ENCODE results near the gene GLRX3. TPM values are rescaled to one million over a fixed set of nuclear protein-coding genes. Genes with fewer than 3 reads are reported as not detected.
"Not testable (repeated sequence)": the region's sequence is repeated elsewhere in the genome, so short reads cannot be mapped to it uniquely, and the experiment has no call there.

GLRX3 gene
- total and polyA plus RNA-seq, 2 donors (not counting 1 experiment from before 2014, with no cell fraction given) = 26.9 to 45.4 TPM

DNA sequence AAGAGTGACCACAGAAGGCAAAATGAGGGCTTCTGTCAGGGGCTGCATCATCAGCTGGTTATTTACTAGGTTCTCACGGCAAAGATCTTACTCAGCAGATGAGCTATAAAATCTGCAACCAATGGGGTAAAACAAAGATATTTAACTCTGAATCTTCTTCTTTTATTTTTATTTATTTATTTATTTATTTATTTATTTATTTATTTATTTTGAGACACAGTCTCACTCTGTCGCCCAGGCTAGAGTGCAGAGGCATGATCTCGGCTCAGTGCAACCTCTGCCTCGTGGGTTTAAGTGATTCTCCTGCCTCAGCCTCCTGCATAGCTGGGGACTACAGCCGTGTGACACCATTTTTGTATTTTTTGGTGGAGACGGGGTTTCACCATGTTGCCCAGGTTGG lies 36.8 kb upstream of the GLRX3 start:
- Histone ChIP-seq H3K79me2 (ENCODE audit: control insufficient read depth, insufficient read depth, low read length) (no peaks in the 10 kb centered on the region), H3K27ac (ENCODE audit: low read length in 2 of 2) (no peak overlapping the region), H4K20me1 (ENCODE audit: control insufficient read depth, insufficient read depth, low read length, poor library complexity, severe bottlenecking) (no peaks in the 10 kb centered on the region), H3K4me2 (replicated peaks; ENCODE audit: low read depth, low read length, poor library complexity, severe bottlenecking) (no peak overlapping the region), H3K9me3 (ENCODE audit: control extremely low read depth in 1 of 3, control insufficient read depth in 2 of 3, insufficient read depth in 1 of 3, low read length in 2 of 3) (no peaks in the 10 kb centered on the region), H3K4me3 (ENCODE audit: control extremely low read depth in 1 of 5, extremely low read depth in 1 of 5, insufficient read depth in 1 of 5, low read depth in 2 of 5, low read length in 4 of 5) (no peak overlapping the region), H3K27me3 (replicated peaks in 1 of 4; ENCODE audit: control extremely low read depth in 1 of 4, control insufficient read depth in 3 of 4, insufficient read depth in 4 of 4, low read length in 3 of 4) (no peaks in the 10 kb centered on the region), H3K4me1 (ENCODE audit: control insufficient read depth in 2 of 2, insufficient read depth in 2 of 2, low read length in 2 of 2) (no peaks in the 10 kb centered on the region), H2AFZ (ENCODE audit: insufficient read depth, low read depth, low read length, poor library complexity, severe bottlenecking) (no peak overlapping the region), H3K36me3 (replicated peaks in 1 of 2; ENCODE audit: control extremely low read depth in 1 of 2, control insufficient read depth in 1 of 2, extremely low read depth in 1 of 2, insufficient read depth in 2 of 2, low read length in 1 of 2) (no peaks in the 10 kb centered on the region), H3K9ac (ENCODE audit: low read length) (no peak overlapping the region)
- DNase-seq (no peak), ATAC-seq (ENCODE audit: low read depth) (no peak)
- Mint-ChIP-seq H3K27ac (no peak overlapping the region), H3K27me3 (no peaks in the 10 kb centered on the region), H3K4me3 (no peak overlapping the region), H3K9me3 (ENCODE audit: insufficient read depth) (no peaks in the 10 kb centered on the region), H3K4me1 (no peaks in the 10 kb centered on the region)
- WGBS (ENCODE audit: insufficient coverage) = 100% methylated on average over 4 of the region's 6 CpGs
- ChIA-PET CTCF (no interaction called here), POLR2A (no interaction called here)
- intact Hi-C loops (cut with micrococcal nuclease) = no loop called here
- TF ChIP-seq EZH2 (IDR thresholded peaks at IDR 0.05; ENCODE audit: borderline replicate concordance, insufficient read depth, low read depth, low read length, poor library complexity, severe bottlenecking) = no peak
- TF ChIP-seq, protein P1, sequence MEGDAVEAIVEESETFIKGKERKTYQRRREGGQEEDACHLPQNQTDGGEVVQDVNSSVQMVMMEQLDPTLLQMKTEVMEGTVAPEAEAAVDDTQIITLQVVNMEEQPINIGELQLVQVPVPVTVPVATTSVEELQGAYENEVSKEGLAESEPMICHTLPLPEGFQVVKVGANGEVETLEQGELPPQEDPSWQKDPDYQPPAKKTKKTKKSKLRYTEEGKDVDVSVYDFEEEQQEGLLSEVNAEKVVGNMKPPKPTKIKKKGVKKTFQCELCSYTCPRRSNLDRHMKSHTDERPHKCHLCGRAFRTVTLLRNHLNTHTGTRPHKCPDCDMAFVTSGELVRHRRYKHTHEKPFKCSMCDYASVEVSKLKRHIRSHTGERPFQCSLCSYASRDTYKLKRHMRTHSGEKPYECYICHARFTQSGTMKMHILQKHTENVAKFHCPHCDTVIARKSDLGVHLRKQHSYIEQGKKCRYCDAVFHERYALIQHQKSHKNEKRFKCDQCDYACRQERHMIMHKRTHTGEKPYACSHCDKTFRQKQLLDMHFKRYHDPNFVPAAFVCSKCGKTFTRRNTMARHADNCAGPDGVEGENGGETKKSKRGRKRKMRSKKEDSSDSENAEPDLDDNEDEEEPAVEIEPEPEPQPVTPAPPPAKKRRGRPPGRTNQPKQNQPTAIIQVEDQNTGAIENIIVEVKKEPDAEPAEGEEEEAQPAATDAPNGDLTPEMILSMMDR (IDR thresholded peaks at IDR 0.05) = no peak

DNA sequence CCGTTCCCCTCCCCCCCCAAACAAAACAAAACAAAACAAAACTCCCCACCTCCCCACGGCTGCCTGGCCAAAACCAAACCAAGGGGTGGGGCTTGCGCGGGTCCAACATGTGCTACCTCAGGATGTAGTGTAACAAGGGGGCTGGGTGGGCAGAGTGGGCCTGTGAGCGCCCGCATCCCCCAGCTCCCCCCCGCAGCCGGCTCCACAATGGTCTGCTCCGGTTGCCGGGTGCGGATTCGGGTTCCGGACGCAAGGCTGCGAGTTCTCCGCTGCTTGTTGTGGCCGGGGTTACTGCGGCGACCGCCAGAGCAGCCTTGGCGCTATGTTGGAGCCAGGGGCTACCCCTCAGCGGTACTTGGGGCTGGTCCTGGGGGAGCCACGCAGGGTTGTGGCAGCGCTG lies 30.5 kb upstream of the GLRX3 start:
- no peak overlapping the region for H3K27ac Mint-ChIP-seq
- ATAC-seq (ENCODE audit: low read depth) = no peak
- intact Hi-C loops (cut with micrococcal nuclease) = no loop called here

DNA sequence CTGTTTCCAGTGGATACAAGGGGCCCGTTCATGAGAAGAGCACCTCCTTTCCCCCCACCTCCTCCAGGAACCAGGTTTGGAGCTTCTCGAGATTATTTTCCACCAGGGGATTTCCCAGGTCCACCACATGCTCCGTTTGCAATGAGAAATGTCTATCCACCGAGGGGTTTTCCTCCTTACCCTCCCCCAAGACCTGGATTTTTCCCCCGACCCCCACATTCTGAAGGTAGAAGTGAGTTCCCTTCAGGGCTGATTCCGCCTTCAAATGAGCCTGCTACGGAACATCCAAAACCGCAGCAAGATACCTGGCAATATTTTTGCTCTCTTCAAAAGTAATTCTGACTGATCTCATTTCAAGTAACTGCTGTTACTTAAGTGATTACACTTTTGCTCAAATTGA lies 28.0 kb upstream of the GLRX3 start:
- H3K27ac ChIP-seq (ENCODE audit: low read length in 2 of 2); H3K9ac ChIP-seq (ENCODE audit: low read length); H3K36me3 ChIP-seq (replicated peaks in 1 of 2; ENCODE audit: control extremely low read depth in 1 of 2, control insufficient read depth in 1 of 2, extremely low read depth in 1 of 2, insufficient read depth in 2 of 2, low read length in 1 of 2); intact Hi-C loops (cut with micrococcal nuclease); H3K4me3 ChIP-seq (ENCODE audit: control extremely low read depth in 1 of 5, extremely low read depth in 1 of 5, insufficient read depth in 1 of 5, low read depth in 2 of 5, low read length in 4 of 5); ATAC-seq (ENCODE audit: low read depth); H3K27me3 ChIP-seq (replicated peaks in 1 of 4; ENCODE audit: control extremely low read depth in 1 of 4, control insufficient read depth in 3 of 4, insufficient read depth in 4 of 4, low read length in 3 of 4); H3K27me3 Mint-ChIP-seq; H3K9me3 Mint-ChIP-seq (ENCODE audit: insufficient read depth); H3K4me2 ChIP-seq (replicated peaks; ENCODE audit: low read depth, low read length, poor library complexity, severe bottlenecking); POLR2A ChIA-PET; H3K9me3 ChIP-seq (ENCODE audit: control extremely low read depth in 1 of 3, control insufficient read depth in 2 of 3, insufficient read depth in 1 of 3, low read length in 2 of 3); H2AFZ ChIP-seq (ENCODE audit: insufficient read depth, low read depth, low read length, poor library complexity, severe bottlenecking); H3K27ac Mint-ChIP-seq; H4K20me1 ChIP-seq (ENCODE audit: control insufficient read depth, insufficient read depth, low read length, poor library complexity, severe bottlenecking); H3K4me3 Mint-ChIP-seq; DNase-seq: not testable (repeated sequence)
- 62% methylated on average over 3 of the region's 8 CpGs for WGBS (ENCODE audit: insufficient coverage)
- peaks cover 42% of the 10 kb centered on the region for H3K4me1 Mint-ChIP-seq
- H3K4me1 ChIP-seq (ENCODE audit: control insufficient read depth in 2 of 2, insufficient read depth in 2 of 2, low read length in 2 of 2) = peaks cover 21 to 23% of the 10 kb centered on the region in 2 donors
- H3K79me2 ChIP-seq (ENCODE audit: control insufficient read depth, insufficient read depth, low read length) = peaks cover 11% of the 10 kb centered on the region
- CTCF ChIA-PET = interaction anchor here (4.1 kb wide), 1 partner anchor 21 kb away, joined by 49 read pairs; no protein-coding TSS in a partner anchor

More for the DNA sequence above, 30.5 kb upstream of the GLRX3 start:
- Mint-ChIP-seq H3K27me3 (no peaks in the 10 kb centered on the region), H3K4me3 (no peak overlapping the region), H3K9me3 (ENCODE audit: insufficient read depth) (no peaks in the 10 kb centered on the region), H3K4me1 (peaks cover 30% of the 10 kb centered on the region)
- POLR2A ChIA-PET = no interaction called here
- WGBS (ENCODE audit: insufficient coverage) = 98% methylated on average over 22 of the region's 24 CpGs
- Histone ChIP-seq H4K20me1 (ENCODE audit: control insufficient read depth, insufficient read depth, low read length, poor library complexity, severe bottlenecking) (peaks cover 10% of the 10 kb centered on the region), H3K27me3 (replicated peaks in 1 of 4; ENCODE audit: control extremely low read depth in 1 of 4, control insufficient read depth in 3 of 4, insufficient read depth in 4 of 4, low read length in 3 of 4) (no peaks in the 10 kb centered on the region), H3K27ac (ENCODE audit: low read length in 2 of 2) (no peak overlapping the region), H3K4me3 (ENCODE audit: control extremely low read depth in 1 of 5, extremely low read depth in 1 of 5, insufficient read depth in 1 of 5, low read depth in 2 of 5, low read length in 4 of 5) (no peak overlapping the region), H3K4me2 (replicated peaks; ENCODE audit: low read depth, low read length, poor library complexity, severe bottlenecking) (no peak overlapping the region), H3K9ac (ENCODE audit: low read length) (no peak overlapping the region), H2AFZ (ENCODE audit: insufficient read depth, low read depth, low read length, poor library complexity, severe bottlenecking) (no peak overlapping the region), H3K4me1 (ENCODE audit: control insufficient read depth in 2 of 2, insufficient read depth in 2 of 2, low read length in 2 of 2) (peaks cover 14 to 16% of the 10 kb centered on the region in 2 donors), H3K9me3 (ENCODE audit: control extremely low read depth in 1 of 3, control insufficient read depth in 2 of 3, insufficient read depth in 1 of 3, low read length in 2 of 3) (no peaks in the 10 kb centered on the region), H3K79me2 (ENCODE audit: control insufficient read depth, insufficient read depth, low read length) (peaks cover 11% of the 10 kb centered on the region), H3K36me3 (replicated peaks in 1 of 2; ENCODE audit: control extremely low read depth in 1 of 2, control insufficient read depth in 1 of 2, extremely low read depth in 1 of 2, insufficient read depth in 2 of 2, low read length in 1 of 2) (peaks cover 0 to 2% of the 10 kb centered on the region in 2 experiments)
- no peak for DNase-seq
- TF ChIP-seq, protein P1 (IDR thresholded peaks at IDR 0.05) = no peak
- TF ChIP-seq EZH2 (IDR thresholded peaks at IDR 0.05; ENCODE audit: borderline replicate concordance, insufficient read depth, low read depth, low read length, poor library complexity, severe bottlenecking) = no peak
- CTCF ChIA-PET = no interaction called here
